H1 (cell line): Measurements from ENCODE around the gene ARMC12. TPM values are rescaled to one million over a fixed set of nuclear protein-coding genes. Genes with fewer than 3 reads are reported as not detected.

Experiments
- CBX8 ChIP-seq: fragments of 300-800, 300-1000 bp; sonication (generic); IDR thresholded peaks from 2 replicates; pipeline ENCODE4 v1.7.1; 2016; ENCODE audit warnings: low read depth, low read length, borderline replicate concordance
- CHD7 ChIP-seq: fragments of 300-600 bp; sonication (generic); IDR thresholded peaks from 2 replicates; pipeline ENCODE4 v1.7.1; 2012; ENCODE audit warnings: low read length, moderate library complexity, mild to moderate bottlenecking, inconsistent platforms; ENCODE audit not compliant: insufficient replicate concordance
- KDM4A ChIP-seq: IDR thresholded peaks from one replicate; pipeline ENCODE4 v1.7.1; 2012; ENCODE audit warnings: low read depth, mild to moderate bottlenecking, moderate library complexity, low read length, inconsistent platforms; ENCODE audit not compliant: severe bottlenecking
- POU5F1 ChIP-seq: IDR thresholded peaks from 2 replicates; pipeline ENCODE4 v1.6.1; 2011; ENCODE audit warnings: low read depth, mild to moderate bottlenecking, low read length, moderate library complexity
- polyA plus RNA-seq, 7 experiments: library from polyadenylated mRNA; depleted of rRNA in 3 of 7; stranded (reverse) in 5 of 7; unstranded in 2 of 7; fragments of >200 nt in 5 of 7; fragments of 200-250 nt in 2 of 7; gene quantifications; 1 replicate in 5 of 7; 2 replicates in 1 of 7; 4 replicates in 1 of 7; pipeline versions ENCODE4 v1.2.1 to v1.2.3, GENCODE V29; 2011 to 2013; ENCODE audit warnings: missing spikeins in 2 of 7, mixed read lengths in 2 of 7
- total RNA-seq: library from RNA; stranded (reverse); fragmentation: NEBNext Ultra II Directional; extraction: Animal tissue kit (Norgen Biotek cat#: 25700); gene quantifications from 2 replicates; pipeline ENCODE4 v1.2.1, GENCODE V29; 2021

The ARMC12 gene
- total and polyA plus RNA-seq, 2 of the 8 experiments (the other 6 are each of a cell fraction or from before 2014, with no cell fraction given): 0.86 to 3.7 TPM

GRCh38 chr6:35690484-35690883, 46.3 kb upstream of the ARMC12 start (continued):
- TF ChIP-seq CBX8 (no peak), CHD7 (no peak), POU5F1 (no peak), KDM4A (no peak)
